ENCODE measurements around the gene TBC1D14. TPM values are rescaled to one million over a fixed set of nuclear protein-coding genes. Genes with fewer than 3 reads are reported as not detected.
A peak's percentile ranks its signal among the peaks of the same experiment; 100 is the strongest.

TBC1D14 gene
- total RNA-seq, 6 experiments from 2014 or later, result 14.1 to 34.8 (median 30.6) TPM

DNA sequence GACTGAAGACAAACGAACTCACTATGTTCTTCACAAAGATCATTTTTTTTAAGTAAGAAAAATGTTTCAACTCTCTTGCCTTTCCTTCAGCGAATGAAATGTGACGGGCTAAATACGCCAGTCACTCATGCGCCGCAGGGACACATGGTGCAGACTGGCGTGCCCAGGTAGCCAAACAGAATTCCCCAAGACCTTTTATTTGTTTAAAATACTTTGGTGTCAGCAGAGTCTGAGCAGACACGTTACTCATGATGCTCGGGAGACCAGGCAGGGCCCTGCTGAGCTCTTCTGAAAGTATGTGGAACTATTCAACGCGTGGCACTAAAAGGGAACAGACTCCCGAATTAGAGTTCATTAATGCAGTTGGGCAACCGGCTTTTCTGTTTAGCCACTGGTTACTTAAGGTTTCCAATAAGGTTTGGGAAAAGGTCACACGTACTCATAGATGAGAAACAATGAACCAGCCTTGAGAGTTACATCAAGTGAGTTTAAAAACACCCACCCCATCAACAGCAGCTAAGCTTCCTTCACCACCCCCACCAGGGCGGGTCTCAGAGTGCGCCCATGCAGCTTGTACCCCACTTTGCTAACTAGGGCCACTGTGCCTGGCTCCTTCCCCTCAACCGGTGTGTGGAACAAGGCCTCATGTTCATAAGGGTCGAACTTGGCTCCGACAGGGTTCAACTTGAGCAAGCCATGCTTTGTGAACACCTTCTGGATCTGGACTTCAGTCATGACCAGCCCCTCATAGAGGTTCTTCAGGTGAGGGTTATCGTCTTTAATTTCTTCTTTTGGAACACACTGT lies 150.9 kb downstream of the TBC1D14 start:
- H3K27ac ChIP-seq, result no peak overlapping the region
- H3K36me3 ChIP-seq, result peaks cover 0 to 72% (median 38%) of the 10 kb centered on the region in 4 donors
- WGBS (ENCODE audit: insufficient coverage, low coverage, low lambda C conversion rate, missing lambda C conversion rate), result 83% methylated on average over 17 of the region's 20 CpGs
- no peaks in the 10 kb centered on the region for H3K4me1 ChIP-seq
- TF ChIP-seq, protein P1, sequence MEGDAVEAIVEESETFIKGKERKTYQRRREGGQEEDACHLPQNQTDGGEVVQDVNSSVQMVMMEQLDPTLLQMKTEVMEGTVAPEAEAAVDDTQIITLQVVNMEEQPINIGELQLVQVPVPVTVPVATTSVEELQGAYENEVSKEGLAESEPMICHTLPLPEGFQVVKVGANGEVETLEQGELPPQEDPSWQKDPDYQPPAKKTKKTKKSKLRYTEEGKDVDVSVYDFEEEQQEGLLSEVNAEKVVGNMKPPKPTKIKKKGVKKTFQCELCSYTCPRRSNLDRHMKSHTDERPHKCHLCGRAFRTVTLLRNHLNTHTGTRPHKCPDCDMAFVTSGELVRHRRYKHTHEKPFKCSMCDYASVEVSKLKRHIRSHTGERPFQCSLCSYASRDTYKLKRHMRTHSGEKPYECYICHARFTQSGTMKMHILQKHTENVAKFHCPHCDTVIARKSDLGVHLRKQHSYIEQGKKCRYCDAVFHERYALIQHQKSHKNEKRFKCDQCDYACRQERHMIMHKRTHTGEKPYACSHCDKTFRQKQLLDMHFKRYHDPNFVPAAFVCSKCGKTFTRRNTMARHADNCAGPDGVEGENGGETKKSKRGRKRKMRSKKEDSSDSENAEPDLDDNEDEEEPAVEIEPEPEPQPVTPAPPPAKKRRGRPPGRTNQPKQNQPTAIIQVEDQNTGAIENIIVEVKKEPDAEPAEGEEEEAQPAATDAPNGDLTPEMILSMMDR (IDR thresholded peaks at IDR 0.05), result no peak
- no peak for TF ChIP-seq POLR2A (IDR thresholded peaks at IDR 0.05)
- intact Hi-C loops (cut with DNase I), result no loop called here
- H3K9me3 ChIP-seq, result no peaks in the 10 kb centered on the region
- ATAC-seq (no peak), DNase-seq (peak in 1 of 3 donors; percentile 42)
- H3K27me3 ChIP-seq, result no peaks in the 10 kb centered on the region
- H3K4me3 ChIP-seq, result no peak overlapping the region

DNA sequence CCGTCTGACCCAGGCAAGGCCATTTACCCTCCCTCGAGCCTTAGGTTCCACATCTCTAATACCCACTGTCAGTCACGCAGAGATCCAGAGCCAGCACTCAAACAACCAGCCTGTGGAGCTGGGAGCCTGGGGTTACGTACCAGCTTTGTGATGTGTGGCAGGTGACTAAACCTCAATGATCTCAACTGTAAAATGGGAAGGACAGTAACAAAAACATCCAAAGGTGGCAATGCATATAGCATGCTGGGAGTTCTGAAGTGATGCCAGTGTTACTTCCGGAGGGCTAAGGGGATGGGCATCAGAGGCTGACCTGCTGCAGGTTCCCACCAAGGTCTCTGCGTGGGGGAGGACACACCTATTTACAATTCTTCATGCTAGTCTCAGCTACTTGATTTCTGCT lies 152.2 kb downstream of the TBC1D14 start:
- H3K27ac ChIP-seq, result no peak overlapping the region
- TF ChIP-seq POLR2A (IDR thresholded peaks at IDR 0.05), result no peak
- TF ChIP-seq, protein P1 (IDR thresholded peaks at IDR 0.05), result no peak
- no peaks in the 10 kb centered on the region for H3K9me3 ChIP-seq
- intact Hi-C loops (cut with DNase I), result no loop called here
- ATAC-seq, result no peak
- no peak overlapping the region for H3K4me3 ChIP-seq
- no peaks in the 10 kb centered on the region for H3K27me3 ChIP-seq
- H3K36me3 ChIP-seq, result peaks cover 0 to 65% (median 36%) of the 10 kb centered on the region in 4 donors
- DNase-seq, result no peak
- WGBS (ENCODE audit: insufficient coverage, low coverage, low lambda C conversion rate, missing lambda C conversion rate), result 93% methylated on average over 3 of the region's 6 CpGs
- H3K4me1 ChIP-seq, result peaks cover 0 to 10% (median 5%) of the 10 kb centered on the region in 4 donors

DNA sequence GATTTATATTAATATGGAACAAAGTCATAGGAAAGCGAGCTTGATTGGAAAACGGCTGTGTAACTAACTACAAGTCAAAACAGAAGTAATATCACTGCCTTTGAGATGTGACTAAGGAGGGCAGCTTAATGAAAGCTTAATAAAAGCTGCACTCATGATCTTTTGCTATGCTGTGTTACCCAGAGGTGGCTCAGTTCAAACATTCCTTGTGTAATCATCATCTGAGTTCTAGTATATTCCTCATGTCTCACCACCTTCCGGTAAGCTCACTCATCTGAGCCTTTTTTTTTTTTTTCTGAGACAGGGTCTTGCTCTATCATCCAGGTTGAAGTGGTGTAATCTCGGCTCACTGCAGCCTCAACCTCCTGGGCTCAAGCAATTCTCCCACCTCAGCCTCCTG lies 153.2 kb downstream of the TBC1D14 start:
- intact Hi-C loops (cut with DNase I), result no loop called here
- Histone ChIP-seq H3K27ac (no peak overlapping the region), H3K27me3 (no peaks in the 10 kb centered on the region), H3K9me3 (no peaks in the 10 kb centered on the region), H3K36me3 (peaks cover 0 to 60% (median 36%) of the 10 kb centered on the region in 4 donors), H3K4me3 (no peak overlapping the region), H3K4me1 (peaks cover 0 to 12% (median 6%) of the 10 kb centered on the region in 4 donors)
- ATAC-seq, result no peak
- 74% methylated on average over 2 of the region's 4 CpGs for WGBS (ENCODE audit: insufficient coverage, low coverage, low lambda C conversion rate, missing lambda C conversion rate)
- DNase-seq, result no peak
- TF ChIP-seq, protein P1 (IDR thresholded peaks at IDR 0.05), result no peak
- TF ChIP-seq POLR2A (IDR thresholded peaks at IDR 0.05), result no peak

DNA sequence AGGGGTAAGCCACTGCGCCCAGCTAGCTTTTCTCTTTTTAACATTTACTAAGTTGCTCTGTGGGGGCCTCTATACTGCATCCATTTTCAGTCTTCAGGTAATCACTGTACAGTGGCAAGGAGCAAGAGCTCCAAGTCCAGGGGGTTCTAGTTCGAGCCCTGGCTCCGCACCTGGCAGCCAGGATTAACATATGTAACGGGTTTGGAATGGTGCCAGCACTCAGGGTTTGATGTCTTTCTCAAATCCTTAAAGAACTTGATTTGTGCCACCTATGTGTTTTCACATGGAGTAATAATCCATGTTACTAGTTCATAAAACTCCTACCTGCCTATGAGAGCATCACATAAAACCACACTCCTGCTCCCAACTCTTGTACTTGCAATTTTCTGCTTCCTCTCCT lies 153.7 kb downstream of the TBC1D14 start:
- no peak for TF ChIP-seq POLR2A (IDR thresholded peaks at IDR 0.05)
- TF ChIP-seq, protein P1 (IDR thresholded peaks at IDR 0.05), result no peak
- H3K36me3 ChIP-seq, result peaks cover 0 to 60% (median 36%) of the 10 kb centered on the region in 4 donors
- intact Hi-C loops (cut with DNase I), result no loop called here
- peaks cover 0 to 12% (median 6%) of the 10 kb centered on the region in 4 donors for H3K4me1 ChIP-seq
- no peak for DNase-seq
- no peak overlapping the region for H3K27ac ChIP-seq
- no peak overlapping the region for H3K4me3 ChIP-seq
- no peaks in the 10 kb centered on the region for H3K9me3 ChIP-seq
- WGBS (ENCODE audit: insufficient coverage, low coverage, low lambda C conversion rate, missing lambda C conversion rate), result 86% methylated on average over 4 of the region's 4 CpGs
- H3K27me3 ChIP-seq, result no peaks in the 10 kb centered on the region
- no peak for ATAC-seq

Measured in right lobe of liver (tissue), 6 donors.